Left ventricle myocardium inferior (tissue), 1 donor: ENCODE results near the gene NBPF1. TPM values are rescaled to one million over a fixed set of nuclear protein-coding genes. Genes with fewer than 3 reads are reported as not detected.
"Not testable (repeated sequence)": the region's sequence is repeated elsewhere in the genome, so short reads cannot be mapped to it uniquely, and the experiment has no call there.

ENCODE experiments used
- DNase-seq: peaks from one replicate; pipeline ENCODE4 v3.0.0-alpha.2; 2020
- H3K27ac ChIP-seq: fragments of 200-600 bp; replicated peaks from 2 replicates; pipeline ENCODE4 v1.8.0; 2021
- H3K27me3 ChIP-seq: fragments of 200-600 bp; 2 replicates; pipeline ENCODE4 v1.8.0; 2021; ENCODE audit warnings: low read depth
- H3K36me3 ChIP-seq: fragments of 200-600 bp; 2 replicates; pipeline ENCODE4 v1.8.0; 2021
- H3K4me1 ChIP-seq: fragments of 200-600 bp; 2 replicates; pipeline ENCODE4 v1.8.0; 2021
- H3K4me3 ChIP-seq: fragments of 200-600 bp; 2 replicates; pipeline ENCODE4 v1.8.0; 2021; ENCODE audit warnings: mild to moderate bottlenecking, moderate library complexity
- H3K9me3 ChIP-seq: fragments of 200-600 bp; replicated peaks from 2 replicates; pipeline ENCODE4 v1.8.0; 2021
- CTCF ChIP-seq: fragments of 200-600 bp; IDR thresholded peaks from 2 replicates; pipeline ENCODE4 v1.8.0; 2021; ENCODE audit warnings: antibody characterized with exemption, mild to moderate bottlenecking, borderline replicate concordance
- intact Hi-C: fragments of 100-400 bp; cut with micrococcal nuclease; formaldehyde crosslinking; loops from one replicate; pipeline ENCODE4 v1.11.0; 2022
- total RNA-seq: library from RNA; stranded (reverse); fragmentation: NEBNext Ultra II Directional; extraction: Animal tissue kit (Norgen Biotek cat#: 25700); gene quantifications from one replicate; pipeline ENCODE4 v1.2.1, GENCODE V29; 2021
- donor health status: DM: no; HTN: yes; CAD: no; lungs with severe emphysema.

Gene NBPF1
- total RNA-seq, 1 donor from 2014 or later: 9.7 TPM

GRCh38 chr1:16637941-16638778, 24.8 kb upstream of the NBPF1 start:
- H3K27me3 ChIP-seq, DNase-seq, H3K4me3 ChIP-seq, H3K36me3 ChIP-seq, H3K9me3 ChIP-seq, H3K27ac ChIP-seq, intact Hi-C loops: not testable (repeated sequence)
- H3K4me1 ChIP-seq: peaks cover 15% of the 10 kb centered on the region

GRCh38 chr1:16636551-16637195, 23.3 kb upstream of the NBPF1 start:
- DNase-seq, H3K27ac ChIP-seq, intact Hi-C loops, H3K4me1 ChIP-seq, H3K27me3 ChIP-seq, H3K4me3 ChIP-seq, H3K9me3 ChIP-seq: not testable (repeated sequence)
- peaks cover 25% of the 10 kb centered on the region for H3K36me3 ChIP-seq

GRCh38 chr1:16635959-16636358, 22.6 kb upstream of the NBPF1 start:
- DNase-seq: peak; percentile 13
- H3K9me3 ChIP-seq, H3K27ac ChIP-seq, intact Hi-C loops, H3K27me3 ChIP-seq, H3K4me3 ChIP-seq, H3K4me1 ChIP-seq: not testable (repeated sequence)
- H3K36me3 ChIP-seq: peaks cover 32% of the 10 kb centered on the region

- peaks cover 54% of the 10 kb centered on the region for H3K36me3 ChIP-seq
- H3K4me3 ChIP-seq, H3K27ac ChIP-seq, DNase-seq, intact Hi-C loops, H3K9me3 ChIP-seq, H3K27me3 ChIP-seq, H3K4me1 ChIP-seq: not testable (repeated sequence)
Observed at GRCh38 chr1:16633540-16634282, 20.3 kb upstream of the NBPF1 start.

GRCh38 chr1:16632044-16632850, 18.9 kb upstream of the NBPF1 start:
- H3K9me3 ChIP-seq, H3K4me1 ChIP-seq, intact Hi-C loops, H3K27me3 ChIP-seq, H3K27ac ChIP-seq, H3K4me3 ChIP-seq: not testable (repeated sequence)
- peaks cover 67% of the 10 kb centered on the region for H3K36me3 ChIP-seq
- peak; percentile 14 for DNase-seq

- H3K27ac ChIP-seq: no peak overlapping the region
- peaks cover 73% of the 10 kb centered on the region for H3K36me3 ChIP-seq
- no peaks in the 10 kb centered on the region for H3K27me3 ChIP-seq
- intact Hi-C loops: no loop called here
- TF ChIP-seq CTCF: no peak
- H3K4me1 ChIP-seq: no peaks in the 10 kb centered on the region
- peak; percentile 18 for DNase-seq
- no peaks in the 10 kb centered on the region for H3K9me3 ChIP-seq
- no peak overlapping the region for H3K4me3 ChIP-seq
Observed at GRCh38 chr1:16631248-16632043, 18.1 kb upstream of the NBPF1 start.

- no peak overlapping the region for H3K4me3 ChIP-seq
- H3K27ac ChIP-seq: no peak overlapping the region
- peak; percentile 16 for DNase-seq
- no peaks in the 10 kb centered on the region for H3K9me3 ChIP-seq
- H3K4me1 ChIP-seq: no peaks in the 10 kb centered on the region
- no peaks in the 10 kb centered on the region for H3K27me3 ChIP-seq
- intact Hi-C loops: no loop called here
- TF ChIP-seq CTCF: no peak
- H3K36me3 ChIP-seq: peaks cover 80% of the 10 kb centered on the region
Observed at GRCh38 chr1:16630661-16631247, 17.4 kb upstream of the NBPF1 start.

GRCh38 chr1:16629916-16630530, 16.7 kb upstream of the NBPF1 start:
- peak; percentile 17 for DNase-seq
- peaks cover 87% of the 10 kb centered on the region for H3K36me3 ChIP-seq
- H3K9me3 ChIP-seq, H3K4me3 ChIP-seq, H3K27me3 ChIP-seq, H3K27ac ChIP-seq, intact Hi-C loops, H3K4me1 ChIP-seq: not testable (repeated sequence)
